ENCODE data around the gene TRIP4. TPM values are rescaled to one million over a fixed set of nuclear protein-coding genes. Genes with fewer than 3 reads are reported as not detected.

The TRIP4 gene
- total RNA-seq, 1 experiment from 2014 or later: 18.1 TPM

GRCh38 chr15:64400583-64400982, 12.9 kb downstream of the TRIP4 start:
- no peak overlapping the region for H2AFZ ChIP-seq
- no peaks in the 10 kb centered on the region for H3F3A ChIP-seq (ENCODE audit: insufficient read depth, low read depth)
- no peaks in the 10 kb centered on the region for H4K20me1 ChIP-seq (ENCODE audit: insufficient read depth)
- no peak for TF ChIP-seq CTCF (conservative IDR thresholded peaks at IDR 0.05)
- no peak for TF ChIP-seq EZH2 (IDR thresholded peaks at IDR 0.05; ENCODE audit: low read depth)
- no peaks in the 10 kb centered on the region for H3K79me2 ChIP-seq (ENCODE audit: low read depth)
- intact Hi-C loops (cut with micrococcal nuclease; ENCODE audit: unreplicated experiment): no loop called here
- H3K27ac ChIP-seq: no peak overlapping the region
- H3K9me2 ChIP-seq (ENCODE audit: insufficient read depth): no peaks in the 10 kb centered on the region
- ChIA-PET POLR2A (ENCODE audit: unreplicated experiment) (no interaction called here), CTCF (no interaction called here)
- peaks cover 4% of the 10 kb centered on the region for H3K4me1 ChIP-seq (replicated peaks; ENCODE audit: insufficient read depth)
- BruUV-seq (replicated peaks): no TSS peak
- no peak overlapping the region for H3K4me3 ChIP-seq
- H3K9me3 ChIP-seq (ENCODE audit: insufficient read depth, low read depth): no peaks in the 10 kb centered on the region
- H3K27me3 ChIP-seq (ENCODE audit: insufficient read depth, low read depth): no peaks in the 10 kb centered on the region
- DNase-seq: no peak
- no peak overlapping the region for H3K4me2 ChIP-seq
- no peaks in the 10 kb centered on the region for H3K36me3 ChIP-seq (ENCODE audit: low read depth)

GRCh38 chr15:64412216-64412615, 24.6 kb downstream of the TRIP4 start:
- no peaks in the 10 kb centered on the region for H3F3A ChIP-seq (ENCODE audit: insufficient read depth, low read depth)
- no peak overlapping the region for H3K4me3 ChIP-seq
- DNase-seq: no peak
- H2AFZ ChIP-seq: no peak overlapping the region
- H3K4me2 ChIP-seq: no peak overlapping the region
- H3K4me1 ChIP-seq (replicated peaks; ENCODE audit: insufficient read depth): no peaks in the 10 kb centered on the region
- no peaks in the 10 kb centered on the region for H3K27me3 ChIP-seq (ENCODE audit: insufficient read depth, low read depth)
- H4K20me1 ChIP-seq (ENCODE audit: insufficient read depth): no peaks in the 10 kb centered on the region
- no peaks in the 10 kb centered on the region for H3K36me3 ChIP-seq (ENCODE audit: low read depth)
- H3K9me3 ChIP-seq (ENCODE audit: insufficient read depth, low read depth): no peaks in the 10 kb centered on the region
- H3K9me2 ChIP-seq (ENCODE audit: insufficient read depth): no peaks in the 10 kb centered on the region
- ChIA-PET CTCF (no interaction called here), POLR2A (ENCODE audit: unreplicated experiment) (no interaction called here)
- intact Hi-C loops (cut with micrococcal nuclease; ENCODE audit: unreplicated experiment): no loop called here
- no peaks in the 10 kb centered on the region for H3K79me2 ChIP-seq (ENCODE audit: low read depth)
- H3K27ac ChIP-seq: no peak overlapping the region
- BruUV-seq (replicated peaks): no TSS peak
- TF ChIP-seq EZH2 (IDR thresholded peaks at IDR 0.05; ENCODE audit: low read depth): no peak
- TF ChIP-seq CTCF (conservative IDR thresholded peaks at IDR 0.05): no peak

- intact Hi-C loops (cut with micrococcal nuclease; ENCODE audit: unreplicated experiment): loop anchor here (10.0 kb wide), 1 partner anchor 232 kb away; no protein-coding TSS in a partner anchor
- H3K9me3 ChIP-seq (ENCODE audit: insufficient read depth, low read depth): no peaks in the 10 kb centered on the region
- no peaks in the 10 kb centered on the region for H4K20me1 ChIP-seq (ENCODE audit: insufficient read depth)
- H3K27me3 ChIP-seq (ENCODE audit: insufficient read depth, low read depth): no peaks in the 10 kb centered on the region
- no peak overlapping the region for H2AFZ ChIP-seq
- no peak for DNase-seq
- no peak overlapping the region for H3K4me3 ChIP-seq
- H3K36me3 ChIP-seq (ENCODE audit: low read depth): no peaks in the 10 kb centered on the region
- ChIA-PET CTCF (no interaction called here), POLR2A (ENCODE audit: unreplicated experiment) (no interaction called here)
- no peak for TF ChIP-seq EZH2 (IDR thresholded peaks at IDR 0.05; ENCODE audit: low read depth)
- TF ChIP-seq CTCF (conservative IDR thresholded peaks at IDR 0.05): no peak
- H3F3A ChIP-seq (ENCODE audit: insufficient read depth, low read depth): no peaks in the 10 kb centered on the region; the same call in 1 of the 2 replicates
- no peak overlapping the region for H3K4me2 ChIP-seq
- BruUV-seq (replicated peaks): no TSS peak
- no peaks in the 10 kb centered on the region for H3K4me1 ChIP-seq (replicated peaks; ENCODE audit: insufficient read depth)
- no peaks in the 10 kb centered on the region for H3K79me2 ChIP-seq (ENCODE audit: low read depth)
- H3K27ac ChIP-seq: no peak overlapping the region
- no peaks in the 10 kb centered on the region for H3K9me2 ChIP-seq (ENCODE audit: insufficient read depth)
Observed at GRCh38 chr15:64422697-64423096, 35.1 kb downstream of the TRIP4 start.
